HepG2 (cell line): ENCODE data around the gene TBL3. TPM values are rescaled to one million over a fixed set of nuclear protein-coding genes. Genes with fewer than 3 reads are reported as not detected.

ENCODE experiments used
- ARNT2 ChIP-seq: sonication (generic); formaldehyde crosslinking; IDR thresholded peaks from 2 replicates; pipeline ENCODE4 v1.8.0; 2022; ENCODE audit warnings: mild to moderate bottlenecking, low read depth, missing genetic modification reagents, moderate library complexity
- HDAC6 ChIP-seq: fragments of 200-600 bp; sonication (generic); IDR thresholded peaks from 2 replicates; pipeline ENCODE4 v1.7.0; 2017; ENCODE audit warnings: mild to moderate bottlenecking, antibody characterized with exemption, low read length, low read depth
- IRX3 ChIP-seq: sonication (generic); formaldehyde crosslinking; IDR thresholded peaks from 2 replicates; pipeline ENCODE4 v1.8.1; 2023; ENCODE audit warnings: mild to moderate bottlenecking, low read depth, missing genetic modification reagents, borderline replicate concordance
- MEIS1 ChIP-seq: sonication (generic); formaldehyde crosslinking; IDR thresholded peaks from 2 replicates; pipeline ENCODE4 v1.9.0; 2021; ENCODE audit warnings: mild to moderate bottlenecking, missing genetic modification reagents, moderate library complexity, borderline replicate concordance
- MTERF4 ChIP-seq: sonication (generic); formaldehyde crosslinking; IDR thresholded peaks from 2 replicates; pipeline ENCODE4 v1.8.0; 2023; ENCODE audit warnings: mild to moderate bottlenecking, missing genetic modification reagents
- NFYB ChIP-seq: sonication (generic); formaldehyde crosslinking; IDR thresholded peaks from 2 replicates; pipeline ENCODE4 v1.4.0; 2020; ENCODE audit warnings: missing genetic modification reagents
- SKIL ChIP-seq: sonication (generic); formaldehyde crosslinking; IDR thresholded peaks from 2 replicates; pipeline ENCODE4 v1.8.0; 2022; ENCODE audit warnings: missing genetic modification reagents, mild to moderate bottlenecking, moderate library complexity, borderline replicate concordance
- SP1 ChIP-seq, 2 experiments: fragments of 450-650 bp in 1 of 2; sonication (generic) in 1 of 2; formaldehyde crosslinking in 1 of 2; IDR thresholded peaks; 2 replicates each; pipeline versions ENCODE4 v1.4.0 to v1.6.1; 2016 to 2020; ENCODE audit warnings: missing genetic modification reagents in 1 of 2
- TAF1 ChIP-seq: sonication (generic); formaldehyde crosslinking; IDR thresholded peaks from 2 replicates; pipeline ENCODE4 v1.4.0; 2020; ENCODE audit warnings: missing genetic modification reagents
- XBP1 ChIP-seq: sonication (generic); formaldehyde crosslinking; IDR thresholded peaks from 2 replicates; pipeline ENCODE4 v1.5.0; 2020; ENCODE audit warnings: missing genetic modification reagents
- ZFP82 ChIP-seq: sonication (generic); formaldehyde crosslinking; IDR thresholded peaks from 2 replicates; pipeline ENCODE4 v1.5.1; 2020; ENCODE audit warnings: mild to moderate bottlenecking, missing genetic modification reagents, borderline replicate concordance
- ZNF124 ChIP-seq: sonication (generic); formaldehyde crosslinking; IDR thresholded peaks from 2 replicates; pipeline ENCODE4 v1.4.0; 2020; ENCODE audit warnings: missing genetic modification reagents
- ZNF264 ChIP-seq: sonication (generic); formaldehyde crosslinking; IDR thresholded peaks from 2 replicates; pipeline ENCODE4 v1.4.0; 2020; ENCODE audit warnings: missing genetic modification reagents
- ZNF3 ChIP-seq: IDR thresholded peaks from 2 replicates; pipeline ENCODE4 v1.7.0; 2017; ENCODE audit warnings: inconsistent platforms
- ZNF460 ChIP-seq: sonication (generic); formaldehyde crosslinking; IDR thresholded peaks from 2 replicates; pipeline ENCODE4 v1.5.1; 2020; ENCODE audit warnings: missing genetic modification reagents, mild to moderate bottlenecking, borderline replicate concordance
- ZNF513 ChIP-seq: sonication (generic); formaldehyde crosslinking; conservative IDR thresholded peaks from 2 replicates; pipeline ENCODE4 v1.5.0; 2020; ENCODE audit warnings: missing genetic modification reagents
- ZNF574 ChIP-seq: sonication (generic); formaldehyde crosslinking; IDR thresholded peaks from 2 replicates; pipeline ENCODE4 v1.4.0; 2020; ENCODE audit warnings: missing genetic modification reagents
- ZNF850 ChIP-seq: sonication (generic); formaldehyde crosslinking; conservative IDR thresholded peaks from 2 replicates; pipeline ENCODE4 v1.9.0; 2021; ENCODE audit warnings: mild to moderate bottlenecking, missing genetic modification reagents
- ZSCAN5A ChIP-seq: sonication (generic); formaldehyde crosslinking; IDR thresholded peaks from 2 replicates; pipeline ENCODE4 v1.8.0; 2022; ENCODE audit warnings: mild to moderate bottlenecking, missing genetic modification reagents, borderline replicate concordance
- polyA plus RNA-seq, 8 experiments: library from polyadenylated mRNA; depleted of rRNA in 3 of 8; stranded (reverse) in 7 of 8; unstranded in 1 of 8; fragments of >200 nt; fragmentation: Illumina TruSeq in 4 of 8; extraction: Trizol in 4 of 8; gene quantifications; 2 replicates each; pipeline versions ENCODE4 v1.2.1 to v1.2.3, GENCODE V29; 2011 to 2016; ENCODE audit warnings: low read depth in 4 of 8, missing spikeins in 1 of 8, mixed read lengths in 1 of 8; ENCODE audit not compliant: insufficient read depth in 1 of 8
- total RNA-seq, 5 experiments: library from RNA; depleted of rRNA; stranded (reverse); fragments of >200 nt; fragmentation: Illumina TruSeq; extraction: Trizol; gene quantifications; 2 replicates each; pipeline ENCODE4 v1.2.3, GENCODE V29; 2016; ENCODE audit warnings: low read depth in 1 of 5

TBL3 gene
- total and polyA plus RNA-seq, 2 of the 13 experiments (the other 11 are each of a cell fraction or from before 2014, with no cell fraction given), result 16.8 to 38.0 TPM

GRCh38 chr16:1940273-1941161 is 31.3 kb upstream of the TBL3 start (continued):
- TF ChIP-seq ARNT2 (CRISPR knock-in tag), result peak; percentile 72
- TF ChIP-seq MTERF4 (CRISPR knock-in tag), result peak; percentile 54; the same call in 1 of the 2 replicates
- no peak for TF ChIP-seq XBP1 (CRISPR knock-in tag)
- no peak for TF ChIP-seq SP1 (IDR thresholded peaks at IDR 0.05)
- no peak; the same call in none of the 2 replicates for TF ChIP-seq SP1 (CRISPR knock-in tag; IDR thresholded peaks at IDR 0.05)
- peak; percentile 62 for TF ChIP-seq ZNF574 (CRISPR knock-in tag)
- TF ChIP-seq ZNF264, result peak; percentile 99
- 0 out of 2 replicates have a peak, but pooled peaks have one; percentile 23 for TF ChIP-seq IRX3
- TF ChIP-seq ZSCAN5A (CRISPR knock-in tag), result peak; percentile 54; the same call in 1 of the 2 replicates
- TF ChIP-seq ZNF850 (CRISPR knock-in tag), result no peak
- TF ChIP-seq SKIL (CRISPR knock-in tag), result peak; percentile 65
- TF ChIP-seq ZFP82 (CRISPR knock-in tag), result no peak
- TF ChIP-seq ZNF513, result no peak
- no peak for TF ChIP-seq ZNF460 (CRISPR knock-in tag)
- no peak; the same call in 1 of the 2 replicates for TF ChIP-seq NFYB (CRISPR knock-in tag)
- TF ChIP-seq MEIS1, result peak; percentile 31; the same call in 1 of the 2 replicates
- TF ChIP-seq TAF1, result peak; percentile 61; the same call in 1 of the 2 replicates
- TF ChIP-seq ZNF124, result peak; percentile 79; the same call in 1 of the 2 replicates
- no peak; the same call in 1 of the 2 replicates for TF ChIP-seq ZNF3 (CRISPR knock-in tag)
- no peak for TF ChIP-seq HDAC6
